GM23338 (cell line): ENCODE results near the gene XYLT1. TPM values are rescaled to one million over a fixed set of nuclear protein-coding genes. Genes with fewer than 3 reads are reported as not detected.
A peak's percentile ranks its signal among the peaks of the same experiment; 100 is the strongest.

Source experiments
- ATAC-seq: fragments of 200-7000 bp; cut with Tn5 transposase; 3 replicates; pipeline ENCODE4 v1.9.1; 2020
- DNase-seq: peaks from one replicate; pipeline ENCODE4 v3.0.0-alpha.2; 2015; ENCODE audit warnings: low spot score
- H2AFZ ChIP-seq: fragments of 200-600 bp; sonication (generic); 2 replicates; pipeline ENCODE4 v1.8.0; 2016; ENCODE audit warnings: antibody characterized with exemption, mild to moderate bottlenecking, moderate library complexity
- H3F3A ChIP-seq: fragments of 200-600 bp; sonication (generic); replicated peaks from 2 replicates; pipeline ENCODE4 v1.8.0; 2017; ENCODE audit warnings: antibody characterized with exemption, mixed run types, low read depth
- H3K27ac ChIP-seq: fragments of 200-600 bp; sonication (generic); 2 replicates; pipeline ENCODE4 v1.6.1; 2016; ENCODE audit warnings: low read depth
- H3K27me3 ChIP-seq: fragments of 200-600 bp; sonication (generic); 2 replicates; pipeline ENCODE4 v1.8.0; 2016; ENCODE audit warnings: mild to moderate bottlenecking, mixed run types, moderate library complexity; ENCODE audit not compliant: insufficient read depth
- H3K36me3 ChIP-seq: fragments of 200-600 bp; sonication (generic); 2 replicates; pipeline ENCODE4 v1.8.0; 2016; ENCODE audit warnings: mild to moderate bottlenecking; ENCODE audit not compliant: insufficient read depth
- H3K4me1 ChIP-seq: fragments of 200-600 bp; sonication (generic); 2 replicates; pipeline ENCODE4 v1.8.0; 2016; ENCODE audit warnings: mild to moderate bottlenecking, moderate library complexity; ENCODE audit not compliant: insufficient read depth
- H3K4me2 ChIP-seq: fragments of 200-600 bp; sonication (generic); 2 replicates; pipeline ENCODE4 v1.7.1; 2017; ENCODE audit warnings: mixed run types
- H3K4me3 ChIP-seq: fragments of 200-600 bp; sonication (generic); 2 replicates; pipeline ENCODE4 v1.6.1; 2016; ENCODE audit warnings: mixed run types
- H3K79me2 ChIP-seq: fragments of 200-600 bp; sonication (generic); replicated peaks from 2 replicates; pipeline ENCODE4 v1.8.0; 2017; ENCODE audit warnings: mild to moderate bottlenecking; ENCODE audit not compliant: insufficient read depth
- H3K9me2 ChIP-seq: fragments of 200-600 bp; sonication (generic); 2 replicates; pipeline ENCODE4 v1.8.0; 2017; ENCODE audit not compliant: insufficient read depth
- H4K20me1 ChIP-seq: fragments of 200-600 bp; sonication (generic); replicated peaks from 2 replicates; pipeline ENCODE4 v1.8.0; 2017; ENCODE audit warnings: mild to moderate bottlenecking; ENCODE audit not compliant: insufficient read depth
- H3K27ac Mint-ChIP-seq: 2 replicates; pipeline ENCODE4 v1.8.0; 2020; ENCODE audit warnings: inconsistent platforms, mild to moderate bottlenecking, moderate library complexity, mixed read lengths
- H3K27me3 Mint-ChIP-seq: 3 replicates; pipeline ENCODE4 v1.8.0; 2022; ENCODE audit warnings: low read depth, mild to moderate bottlenecking, moderate library complexity, mixed read lengths, inconsistent platforms; ENCODE audit not compliant: insufficient read depth, poor library complexity
- H3K36me3 Mint-ChIP-seq: 3 replicates; pipeline ENCODE4 v1.8.0; 2021; ENCODE audit warnings: low read depth, mild to moderate bottlenecking, inconsistent platforms, moderate library complexity, mixed read lengths
- H3K4me1 Mint-ChIP-seq: 3 replicates; pipeline ENCODE4 v1.8.0; 2020; ENCODE audit warnings: mild to moderate bottlenecking, inconsistent platforms, mixed read lengths
- H3K4me3 Mint-ChIP-seq: 3 replicates; pipeline ENCODE4 v1.8.0; 2021; ENCODE audit warnings: moderate library complexity, mild to moderate bottlenecking, inconsistent platforms, mixed read lengths
- H3K9me3 Mint-ChIP-seq: 3 replicates; pipeline ENCODE4 v1.8.0; 2020; ENCODE audit warnings: moderate library complexity, mild to moderate bottlenecking, inconsistent platforms, mixed read lengths
- JUNB ChIP-seq: IDR thresholded peaks from one replicate; pipeline ENCODE4 v1.6.1; 2016; ENCODE audit warnings: antibody characterized with exemption; ENCODE audit not compliant: unreplicated experiment
- NANOG ChIP-seq: IDR thresholded peaks from 2 replicates; pipeline ENCODE4 v1.6.1; 2016; ENCODE audit warnings: antibody characterized with exemption, borderline replicate concordance
- POLR2AphosphoS5 ChIP-seq: IDR thresholded peaks from 2 replicates; pipeline ENCODE4 v1.6.1; 2016; ENCODE audit warnings: antibody characterized with exemption, low read depth
- STAT1 ChIP-seq: IDR thresholded peaks from one replicate; pipeline ENCODE4 v1.6.1; 2016; ENCODE audit warnings: antibody characterized with exemption; ENCODE audit not compliant: unreplicated experiment
- ZNF331 ChIP-seq: fragments of 250-450 bp; sonication (Bioruptor Pico); IDR thresholded peaks from 2 replicates; pipeline ENCODE4 v1.5.0; 2020; ENCODE audit warnings: low read depth, mild to moderate bottlenecking, moderate library complexity
- ZNF462 ChIP-seq: fragments of 250-450 bp; sonication (Bioruptor Pico); IDR thresholded peaks from 2 replicates; pipeline ENCODE4 v1.5.0; 2020; ENCODE audit warnings: mild to moderate bottlenecking, moderate library complexity
- polyA plus RNA-seq: library from polyadenylated mRNA; unstranded; fragments of >200 nt; fragmentation: Nextera tagmentation; extraction: Ambion mirVana; gene quantifications from 2 replicates; pipeline ENCODE4 v1.2.1, GENCODE V29; 2016
- total RNA-seq: library from RNA; depleted of rRNA; stranded (reverse); fragments of >200 nt; shearing (Covaris generic); gene quantifications from 2 replicates; pipeline ENCODE4 v1.2.3, GENCODE V29; 2014
- TF ChIP-seq, protein P1 (sequence below): IDR thresholded peaks from 2 replicates; pipeline ENCODE4 v1.6.1; 2016; ENCODE audit warnings: antibody characterized with exemption
- TF ChIP-seq, protein P2 (sequence below): IDR thresholded peaks from one replicate; pipeline ENCODE4 v1.6.1; 2018; ENCODE audit warnings: antibody characterized with exemption; ENCODE audit not compliant: unreplicated experiment
- TF ChIP-seq, protein P3 (sequence below), 2 experiments: fragments of 200-600 bp in 1 of 2; sonication (generic) in 1 of 2; conservative IDR thresholded peaks; 2 replicates each; pipeline versions ENCODE4 v1.5.1 to v1.6.1; 2016 to 2017; ENCODE audit warnings: antibody characterized with exemption in 2 of 2, low read depth in 2 of 2, mild to moderate bottlenecking in 2 of 2, moderate library complexity in 1 of 2

XYLT1 gene
- total and polyA plus RNA-seq, 2 experiments from 2014 or later = 3.5 to 24.7 TPM

DNA sequence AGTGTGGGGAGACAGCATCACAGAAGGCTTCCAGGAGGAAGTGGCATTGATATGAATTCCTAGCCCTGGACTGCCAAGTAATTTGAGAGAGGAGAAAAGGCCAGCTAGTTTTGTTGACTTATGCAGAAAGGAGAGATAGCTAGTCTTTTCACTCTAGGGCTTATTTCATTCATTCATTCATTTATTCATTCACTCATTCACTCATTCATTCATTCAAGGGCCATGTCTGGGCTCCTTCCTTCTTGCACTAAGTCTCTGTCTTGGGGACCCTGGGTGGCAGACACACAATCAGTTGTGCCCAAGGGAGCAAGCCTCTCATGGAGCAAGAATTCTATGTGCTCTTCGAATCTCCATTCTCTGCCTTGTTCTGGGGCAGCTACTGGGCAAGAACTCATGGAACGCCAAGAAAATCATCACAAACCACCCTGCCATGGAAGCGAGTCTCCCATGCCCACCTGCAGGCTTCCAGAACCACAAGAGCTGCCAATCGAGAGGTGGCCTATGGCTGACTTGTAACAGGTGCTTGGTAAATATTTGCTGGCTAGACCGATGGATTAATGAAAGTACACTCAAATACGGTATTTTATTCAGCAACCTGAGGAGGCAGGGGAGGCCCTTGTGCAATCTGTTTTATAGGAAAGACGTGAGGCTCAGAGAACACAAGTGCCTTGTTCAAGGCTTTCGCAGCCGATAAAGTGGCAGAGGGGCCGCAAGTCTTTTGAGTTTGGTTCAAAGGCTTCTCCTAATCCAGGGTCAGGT, 223.6 kb downstream of the XYLT1 start (continued):
- TF ChIP-seq ZNF462 (no peak), STAT1 (no peak)
- TF ChIP-seq, protein P1, sequence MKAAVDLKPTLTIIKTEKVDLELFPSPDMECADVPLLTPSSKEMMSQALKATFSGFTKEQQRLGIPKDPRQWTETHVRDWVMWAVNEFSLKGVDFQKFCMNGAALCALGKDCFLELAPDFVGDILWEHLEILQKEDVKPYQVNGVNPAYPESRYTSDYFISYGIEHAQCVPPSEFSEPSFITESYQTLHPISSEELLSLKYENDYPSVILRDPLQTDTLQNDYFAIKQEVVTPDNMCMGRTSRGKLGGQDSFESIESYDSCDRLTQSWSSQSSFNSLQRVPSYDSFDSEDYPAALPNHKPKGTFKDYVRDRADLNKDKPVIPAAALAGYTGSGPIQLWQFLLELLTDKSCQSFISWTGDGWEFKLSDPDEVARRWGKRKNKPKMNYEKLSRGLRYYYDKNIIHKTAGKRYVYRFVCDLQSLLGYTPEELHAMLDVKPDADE = no peak

- Histone ChIP-seq H3K9me2 (peaks cover 14% of the 10 kb centered on the region), H2AFZ (no peak overlapping the region), H3K4me2 (no peak overlapping the region), H3K27me3 (no peaks in the 10 kb centered on the region), H3K27ac (peak overlapping the region; percentile 59; the same call in 1 of the 2 replicates), H3F3A (no peaks in the 10 kb centered on the region), H3K36me3 (no peaks in the 10 kb centered on the region), H3K4me3 (no peak overlapping the region), H3K79me2 (peaks cover 14% of the 10 kb centered on the region; the same call in 1 of the 2 replicates), H3K4me1 (no peaks in the 10 kb centered on the region), H4K20me1 (0 out of 2 replicates have a peak, but pooled peaks cover 2% of the 10 kb centered on the region)
- Mint-ChIP-seq H3K36me3 (peaks cover 4% of the 10 kb centered on the region; the same call in 1 of the 3 replicates), H3K27ac (no peak overlapping the region), H3K4me1 (peaks cover 8% of the 10 kb centered on the region), H3K4me3 (no peak overlapping the region), H3K27me3 (no peaks in the 10 kb centered on the region), H3K9me3 (no peaks in the 10 kb centered on the region)
- TF ChIP-seq NANOG = no peak
- no peak for TF ChIP-seq ZNF331 (CRISPR knock-in tag)
- TF ChIP-seq STAT1 = no peak
- no peak for TF ChIP-seq POLR2AphosphoS5
- TF ChIP-seq, protein P2, sequence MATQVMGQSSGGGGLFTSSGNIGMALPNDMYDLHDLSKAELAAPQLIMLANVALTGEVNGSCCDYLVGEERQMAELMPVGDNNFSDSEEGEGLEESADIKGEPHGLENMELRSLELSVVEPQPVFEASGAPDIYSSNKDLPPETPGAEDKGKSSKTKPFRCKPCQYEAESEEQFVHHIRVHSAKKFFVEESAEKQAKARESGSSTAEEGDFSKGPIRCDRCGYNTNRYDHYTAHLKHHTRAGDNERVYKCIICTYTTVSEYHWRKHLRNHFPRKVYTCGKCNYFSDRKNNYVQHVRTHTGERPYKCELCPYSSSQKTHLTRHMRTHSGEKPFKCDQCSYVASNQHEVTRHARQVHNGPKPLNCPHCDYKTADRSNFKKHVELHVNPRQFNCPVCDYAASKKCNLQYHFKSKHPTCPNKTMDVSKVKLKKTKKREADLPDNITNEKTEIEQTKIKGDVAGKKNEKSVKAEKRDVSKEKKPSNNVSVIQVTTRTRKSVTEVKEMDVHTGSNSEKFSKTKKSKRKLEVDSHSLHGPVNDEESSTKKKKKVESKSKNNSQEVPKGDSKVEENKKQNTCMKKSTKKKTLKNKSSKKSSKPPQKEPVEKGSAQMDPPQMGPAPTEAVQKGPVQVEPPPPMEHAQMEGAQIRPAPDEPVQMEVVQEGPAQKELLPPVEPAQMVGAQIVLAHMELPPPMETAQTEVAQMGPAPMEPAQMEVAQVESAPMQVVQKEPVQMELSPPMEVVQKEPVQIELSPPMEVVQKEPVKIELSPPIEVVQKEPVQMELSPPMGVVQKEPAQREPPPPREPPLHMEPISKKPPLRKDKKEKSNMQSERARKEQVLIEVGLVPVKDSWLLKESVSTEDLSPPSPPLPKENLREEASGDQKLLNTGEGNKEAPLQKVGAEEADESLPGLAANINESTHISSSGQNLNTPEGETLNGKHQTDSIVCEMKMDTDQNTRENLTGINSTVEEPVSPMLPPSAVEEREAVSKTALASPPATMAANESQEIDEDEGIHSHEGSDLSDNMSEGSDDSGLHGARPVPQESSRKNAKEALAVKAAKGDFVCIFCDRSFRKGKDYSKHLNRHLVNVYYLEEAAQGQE = no peak
- no peak for TF ChIP-seq JUNB
- TF ChIP-seq, protein P3, sequence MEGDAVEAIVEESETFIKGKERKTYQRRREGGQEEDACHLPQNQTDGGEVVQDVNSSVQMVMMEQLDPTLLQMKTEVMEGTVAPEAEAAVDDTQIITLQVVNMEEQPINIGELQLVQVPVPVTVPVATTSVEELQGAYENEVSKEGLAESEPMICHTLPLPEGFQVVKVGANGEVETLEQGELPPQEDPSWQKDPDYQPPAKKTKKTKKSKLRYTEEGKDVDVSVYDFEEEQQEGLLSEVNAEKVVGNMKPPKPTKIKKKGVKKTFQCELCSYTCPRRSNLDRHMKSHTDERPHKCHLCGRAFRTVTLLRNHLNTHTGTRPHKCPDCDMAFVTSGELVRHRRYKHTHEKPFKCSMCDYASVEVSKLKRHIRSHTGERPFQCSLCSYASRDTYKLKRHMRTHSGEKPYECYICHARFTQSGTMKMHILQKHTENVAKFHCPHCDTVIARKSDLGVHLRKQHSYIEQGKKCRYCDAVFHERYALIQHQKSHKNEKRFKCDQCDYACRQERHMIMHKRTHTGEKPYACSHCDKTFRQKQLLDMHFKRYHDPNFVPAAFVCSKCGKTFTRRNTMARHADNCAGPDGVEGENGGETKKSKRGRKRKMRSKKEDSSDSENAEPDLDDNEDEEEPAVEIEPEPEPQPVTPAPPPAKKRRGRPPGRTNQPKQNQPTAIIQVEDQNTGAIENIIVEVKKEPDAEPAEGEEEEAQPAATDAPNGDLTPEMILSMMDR (conservative IDR thresholded peaks at IDR 0.05; ENCODE audit: low read depth in 2 of 2) = no peak
- ATAC-seq (no peak), DNase-seq (no peak)
These were observed 224.4 kb downstream of the XYLT1 start for GRCh38 chr16:17246268-17246885.
